HuH-7 (cell line): ENCODE measurements around the gene SLC22A1.
"Not testable (repeated sequence)": the region's sequence is repeated elsewhere in the genome, so short reads cannot be mapped to it uniquely, and the experiment has no call there.

Source experiments
- DNase-seq: peaks from one replicate; pipeline ENCODE4 v3.0.0; 2011; ENCODE audit warnings: low spot score

Gene SLC22A1

DNA sequence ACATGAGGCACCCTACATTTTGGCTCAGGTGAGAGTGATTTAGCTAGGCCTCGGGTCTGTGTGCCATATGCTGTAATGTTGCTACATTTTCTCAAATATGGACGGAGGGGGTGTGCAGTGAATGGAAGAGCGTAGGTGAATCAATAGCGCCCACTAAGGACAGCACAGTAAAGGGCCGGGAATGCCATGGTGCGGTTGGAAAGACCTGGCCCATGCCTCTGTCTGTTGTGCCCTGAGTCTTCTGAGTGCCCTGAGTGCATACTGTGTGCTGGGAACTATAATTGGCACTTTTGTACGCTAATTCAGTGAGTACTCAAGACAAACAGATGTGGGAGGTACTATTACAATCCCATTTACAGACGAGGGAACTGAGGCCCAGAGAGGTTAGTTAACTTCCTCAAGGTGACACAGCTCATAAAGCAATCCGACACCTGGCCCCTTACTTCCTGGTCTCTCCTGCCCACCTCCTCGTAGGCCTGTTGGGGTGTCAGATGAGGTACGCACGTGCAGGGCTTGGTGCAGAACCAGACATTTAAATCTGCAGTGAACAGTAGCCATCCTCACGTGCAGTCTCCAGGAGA lies 17.3 kb downstream of the SLC22A1 start:
- no peak for DNase-seq

DNA sequence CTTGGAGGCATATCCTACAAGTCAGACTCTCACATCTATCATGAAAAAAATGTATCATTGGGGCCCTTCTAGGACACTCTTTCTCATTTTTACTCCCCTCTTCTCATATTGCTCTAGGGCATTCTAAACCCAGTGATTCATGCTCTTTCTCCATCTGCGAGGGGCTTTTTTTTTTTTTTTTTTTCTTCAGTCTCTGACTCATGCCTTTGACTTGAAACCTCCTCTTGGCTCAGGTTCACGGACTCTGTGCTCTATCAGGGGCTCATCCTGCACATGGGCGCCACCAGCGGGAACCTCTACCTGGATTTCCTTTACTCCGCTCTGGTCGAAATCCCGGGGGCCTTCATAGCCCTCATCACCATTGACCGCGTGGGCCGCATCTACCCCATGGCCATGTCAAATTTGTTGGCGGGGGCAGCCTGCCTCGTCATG lies 17.8 kb downstream of the SLC22A1 start:
- DNase-seq = no peak

DNA sequence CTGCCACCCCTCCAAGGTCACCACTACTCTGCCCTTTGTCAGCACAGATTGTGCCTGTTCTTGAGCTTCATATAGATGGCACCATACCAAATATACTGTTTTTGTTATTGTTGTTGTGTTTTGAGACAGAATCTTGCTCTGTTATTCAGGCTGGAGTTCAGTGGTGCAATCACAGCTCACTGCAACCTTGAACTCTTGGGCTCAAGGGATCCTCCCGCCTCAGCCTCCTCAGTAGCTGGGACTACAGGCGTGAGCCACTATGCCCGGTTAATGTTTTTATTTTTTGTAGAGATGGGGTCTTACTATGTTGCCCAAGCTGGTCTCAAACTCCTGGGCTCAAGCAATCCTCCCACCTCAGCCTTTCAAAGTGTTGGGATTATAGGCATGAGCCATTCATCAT lies 18.9 kb downstream of the SLC22A1 start:
- DNase-seq = not testable (repeated sequence)

DNA sequence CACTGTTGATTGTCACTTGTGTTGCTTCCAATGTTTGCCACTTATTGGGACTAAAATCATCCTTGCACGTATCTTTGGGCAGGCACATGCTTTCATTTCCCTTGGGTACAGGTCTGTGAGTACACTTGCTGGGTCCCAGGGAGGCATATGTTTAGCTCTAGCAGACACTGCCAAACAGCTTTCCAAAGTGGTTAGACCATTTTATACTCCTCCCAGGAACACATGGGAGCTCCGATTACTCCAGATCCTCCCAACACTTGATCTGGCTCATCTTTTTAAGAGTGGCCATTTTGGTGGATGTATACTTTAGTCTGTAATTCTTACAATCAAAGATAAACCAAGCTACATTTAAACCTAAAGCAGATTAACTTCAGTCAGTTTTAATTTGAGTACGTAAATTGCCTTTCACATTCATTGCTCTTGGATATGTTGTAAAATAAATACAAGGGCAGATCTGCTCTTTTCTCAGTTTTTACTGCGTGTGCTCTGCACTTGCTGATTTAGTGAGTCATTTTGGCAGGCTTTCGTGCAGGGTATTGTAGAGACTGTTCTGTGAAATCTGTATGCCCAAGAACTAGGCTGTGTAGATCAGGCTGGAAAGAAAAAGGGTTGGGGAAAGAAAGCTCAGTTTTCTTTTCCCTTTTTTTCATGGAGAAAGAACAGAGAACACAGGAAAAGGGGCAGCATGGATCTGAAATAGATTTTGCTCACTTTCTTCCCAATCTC lies 19.5 kb downstream of the SLC22A1 start:
- DNase-seq = no peak

DNA sequence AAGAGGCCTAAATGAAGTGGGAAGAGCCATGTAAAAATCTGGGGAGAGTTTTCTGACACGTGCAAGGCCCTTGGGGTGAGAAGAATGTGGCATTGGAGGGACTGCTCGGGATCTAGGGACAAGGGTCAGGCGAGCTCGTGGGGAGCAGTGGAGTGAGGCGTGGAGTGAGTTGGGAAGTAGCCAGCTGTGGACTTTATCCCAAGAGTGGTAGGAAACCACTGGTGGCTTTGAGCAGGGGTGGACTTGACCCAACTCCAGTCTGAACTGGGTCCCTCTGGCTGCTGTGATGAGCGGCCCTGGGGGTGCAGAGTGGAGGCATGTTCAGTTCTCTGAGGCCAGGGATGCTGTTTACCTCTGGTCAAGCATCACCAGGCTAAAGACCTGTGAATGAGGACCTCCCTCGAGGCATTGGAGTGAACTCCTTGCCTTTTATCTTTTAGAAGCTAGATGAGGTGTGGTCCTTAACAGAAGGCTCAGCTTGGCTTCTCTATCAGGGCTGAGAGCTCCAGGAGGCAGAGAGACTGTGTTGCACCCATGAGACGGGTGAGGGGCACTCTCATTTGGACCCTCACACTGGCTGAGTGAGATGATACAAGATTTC lies 20.6 kb downstream of the SLC22A1 start:
- no peak for DNase-seq

DNA sequence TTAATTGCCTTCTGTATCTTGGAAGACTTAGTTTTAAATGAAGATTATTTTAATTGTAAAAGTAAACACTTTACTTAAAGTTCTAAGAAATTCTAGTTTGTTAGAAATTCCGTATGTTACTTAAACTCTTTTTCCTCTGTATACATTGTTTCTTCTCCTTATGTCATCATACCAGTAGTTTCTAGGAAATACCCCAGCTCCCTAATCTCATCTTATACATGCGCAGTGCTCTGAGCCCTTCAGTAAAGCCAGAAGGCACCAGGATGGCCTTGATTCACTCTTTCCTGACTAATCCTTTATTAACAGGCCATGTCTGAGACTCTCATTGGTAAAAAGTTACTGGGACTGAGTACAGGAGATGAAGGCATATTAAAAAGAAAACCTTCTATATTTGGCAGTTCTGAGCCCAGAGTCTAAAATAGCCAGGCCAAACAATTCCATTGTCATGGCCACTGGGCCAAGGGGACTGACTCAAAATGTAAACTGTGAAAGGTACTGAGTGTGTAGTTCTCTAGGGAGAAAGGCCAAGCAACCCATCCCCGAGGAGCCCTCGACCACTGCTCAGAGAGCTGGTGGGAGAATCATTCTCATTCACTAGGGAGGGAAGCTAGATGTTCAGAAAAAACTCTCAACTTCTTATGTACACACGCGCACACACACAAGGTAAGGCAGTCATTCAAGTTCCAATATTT lies 25.0 kb downstream of the SLC22A1 start:
- DNase-seq = no peak

DNA sequence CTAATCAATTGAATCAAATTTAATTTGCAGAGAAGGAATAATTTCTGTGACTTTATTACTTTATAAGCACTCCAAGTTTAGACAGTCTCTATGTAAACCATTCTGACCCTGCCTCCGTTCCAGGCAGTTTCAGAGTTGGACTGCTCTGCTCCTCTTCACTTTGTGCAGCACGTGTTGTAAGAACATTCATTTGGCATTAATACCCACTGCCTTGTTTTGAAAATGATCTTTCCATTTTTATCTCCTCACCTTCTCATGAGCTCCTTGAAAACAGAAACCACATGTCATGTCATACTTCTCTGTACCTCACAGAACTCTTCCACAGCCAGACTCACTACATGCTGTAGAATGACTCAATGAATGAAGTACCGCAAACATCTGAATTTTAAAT lies 25.5 kb downstream of the SLC22A1 start:
- DNase-seq = no peak

DNA sequence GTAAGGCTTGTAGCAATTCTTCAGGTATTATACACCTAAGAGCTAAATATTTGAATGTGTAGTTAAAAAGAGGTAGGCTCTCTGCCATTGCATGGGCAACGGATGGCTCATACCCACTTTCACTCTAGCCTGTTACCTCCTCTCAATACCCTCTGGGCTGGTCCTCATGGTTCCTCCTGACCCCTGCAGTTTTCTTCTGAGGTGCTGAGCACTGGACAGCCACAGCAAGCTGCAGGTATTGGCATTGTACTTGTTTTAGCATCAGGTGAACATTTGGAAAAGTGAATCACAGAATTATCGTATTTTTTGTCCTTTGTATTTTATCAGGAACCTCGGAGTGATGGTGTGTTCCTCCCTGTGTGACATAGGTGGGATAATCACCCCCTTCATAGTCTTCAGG lies 32.9 kb downstream of the SLC22A1 start:
- DNase-seq = no peak

DNA sequence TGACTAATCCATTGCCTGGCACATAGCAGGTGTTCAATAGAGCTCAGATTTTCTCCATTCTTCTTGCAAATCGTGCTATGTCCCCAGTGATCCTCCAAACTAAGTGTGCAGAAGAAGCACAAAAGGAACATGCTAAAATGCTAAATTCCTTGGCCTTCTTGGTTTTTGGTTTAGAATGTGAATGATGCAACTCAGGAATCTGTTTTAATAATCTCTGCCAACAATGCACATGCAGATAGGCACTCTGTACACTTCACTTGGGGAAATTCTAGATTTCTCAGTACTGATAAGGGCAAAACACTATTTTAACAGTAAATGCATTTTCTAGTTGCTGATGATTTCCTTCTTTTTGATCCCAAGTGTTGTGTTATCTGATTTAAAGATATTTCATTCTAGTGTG lies 35.2 kb downstream of the SLC22A1 start:
- no peak for DNase-seq

DNA sequence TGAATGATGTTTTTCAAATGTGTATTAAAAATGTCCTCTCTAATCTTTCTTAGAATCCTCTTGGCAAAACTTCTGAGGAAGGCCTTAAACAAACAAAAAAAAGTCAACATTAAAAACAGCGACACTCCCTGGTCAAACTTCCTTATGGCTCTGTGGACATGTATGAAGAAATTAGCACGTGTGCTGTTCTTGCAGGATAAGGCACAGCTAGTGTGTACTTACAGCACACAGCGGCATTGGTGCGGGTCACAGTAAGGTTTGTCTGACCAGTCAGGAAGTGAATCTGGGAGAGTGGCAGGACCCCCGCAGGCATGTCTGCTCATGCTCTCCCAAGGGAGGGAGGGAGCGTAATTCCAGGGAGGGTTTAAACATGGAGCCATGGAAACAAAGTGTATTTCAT lies 38.8 kb downstream of the SLC22A1 start:
- DNase-seq = no peak

DNA sequence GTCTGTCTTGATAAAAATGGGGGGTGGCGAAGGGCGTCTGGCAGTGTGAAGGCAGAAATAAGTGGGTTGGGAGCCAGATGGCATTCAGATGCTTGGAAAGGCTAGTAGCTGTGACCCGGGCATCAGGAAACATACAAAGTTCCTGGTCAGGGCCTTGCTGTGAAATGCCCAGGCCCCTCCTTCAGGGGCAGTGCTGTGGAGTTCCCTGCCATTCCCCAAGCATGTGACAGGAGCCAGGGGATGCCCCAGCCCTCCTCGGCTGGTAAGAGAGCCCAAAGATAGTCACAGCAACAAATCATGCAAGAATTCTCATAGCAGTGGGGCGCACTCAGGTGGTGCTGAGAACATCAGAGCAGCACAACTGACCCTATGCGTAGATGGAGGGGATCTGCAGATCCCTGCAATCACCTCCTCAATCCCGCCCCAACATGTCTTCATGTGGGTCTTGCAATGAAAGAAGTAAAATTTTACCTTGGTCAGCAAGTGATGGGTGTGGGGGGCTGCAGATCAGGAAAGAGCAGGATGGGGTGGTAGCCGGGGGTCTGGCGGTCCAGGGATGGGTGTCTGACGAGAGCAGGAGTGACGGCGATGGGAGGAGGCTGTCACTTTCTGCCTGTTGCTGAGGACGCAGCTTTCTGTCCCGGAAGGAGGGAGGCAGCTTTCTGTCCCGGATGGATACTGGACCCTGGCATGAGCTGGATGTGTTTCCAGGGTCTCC lies 39.5 kb downstream of the SLC22A1 start:
- DNase-seq = no peak

DNA sequence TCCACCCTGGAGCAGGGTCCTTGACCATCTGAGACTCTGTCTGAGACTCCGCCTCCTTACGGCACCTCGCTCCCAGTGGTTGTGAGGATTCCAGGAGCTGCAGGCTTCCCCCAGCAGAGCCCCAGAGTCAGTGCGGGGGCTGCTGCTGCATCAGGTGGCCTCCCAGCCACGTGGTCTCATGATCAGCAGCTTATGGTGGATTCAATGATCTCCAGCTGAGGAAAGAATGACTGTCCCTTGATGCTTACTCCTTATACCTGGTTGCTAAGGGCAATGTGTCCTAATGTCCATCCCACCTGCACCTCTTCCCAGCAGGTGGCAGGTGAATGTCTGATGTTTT lies 40.0 kb downstream of the SLC22A1 start:
- no peak for DNase-seq

DNA sequence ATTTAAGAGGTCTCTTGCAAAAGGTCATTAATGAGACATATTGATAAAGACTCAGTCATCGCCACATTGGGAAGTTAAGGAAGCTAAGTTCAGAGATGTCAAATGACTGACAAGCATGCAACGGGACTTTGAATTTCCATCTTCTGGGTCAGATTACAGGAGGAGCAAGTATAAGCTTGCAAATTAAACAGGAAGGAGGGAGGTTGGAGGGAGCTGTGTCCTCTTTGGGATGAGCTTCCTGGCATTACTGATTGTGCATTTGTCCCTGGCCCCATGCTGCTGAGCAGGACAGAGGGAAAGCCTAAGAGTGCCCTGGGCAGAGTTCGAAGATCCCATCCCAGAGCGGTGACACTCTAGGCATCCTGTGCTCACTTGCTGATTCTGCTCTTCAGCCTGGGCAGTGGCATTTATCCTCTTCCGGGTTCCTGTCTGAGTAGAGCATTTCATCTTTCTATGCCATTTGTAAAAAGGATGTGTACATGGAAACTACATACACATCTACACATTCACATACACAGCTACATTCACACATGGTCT lies 40.5 kb downstream of the SLC22A1 start:
- DNase-seq = no peak

DNA sequence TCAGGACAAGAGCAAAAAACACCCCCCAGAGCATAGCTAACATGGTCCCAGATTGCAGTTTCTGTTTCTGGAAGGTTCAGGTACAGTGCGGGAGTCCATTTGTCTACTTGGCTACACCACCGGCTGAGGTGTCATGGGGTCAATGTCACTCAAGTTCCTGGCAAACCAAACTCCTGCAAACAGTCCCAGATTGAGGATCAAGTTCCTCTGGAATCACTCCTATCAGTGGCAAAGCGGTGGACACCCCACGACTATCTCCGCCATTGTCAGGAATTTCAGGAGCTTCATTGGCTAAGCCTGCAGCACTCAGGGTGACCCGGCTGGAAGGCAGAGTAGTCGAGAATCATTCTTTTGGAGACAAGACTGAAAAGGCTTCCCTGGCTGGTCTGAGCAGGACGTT lies 41.8 kb downstream of the SLC22A1 start:
- no peak for DNase-seq

DNA sequence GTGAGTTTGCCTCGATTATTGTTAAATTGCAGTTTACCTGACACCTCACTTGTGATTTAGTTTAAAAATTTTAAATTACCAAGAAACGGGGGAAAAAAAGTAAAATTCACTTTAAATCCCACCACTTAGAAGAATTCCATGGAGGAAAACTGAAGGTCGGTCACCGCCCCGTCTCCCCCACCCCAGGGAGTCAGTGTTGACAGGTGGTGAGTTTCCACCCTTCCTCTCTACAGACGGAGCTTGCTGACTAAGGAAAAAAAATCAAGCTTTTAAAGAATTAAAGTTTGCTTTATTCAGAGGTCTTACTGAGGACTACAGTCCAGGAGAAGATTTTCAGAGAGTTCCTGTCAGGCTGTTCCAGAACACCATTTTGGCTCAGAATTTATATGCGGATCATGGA lies 42.3 kb downstream of the SLC22A1 start:
- no peak for DNase-seq

DNA sequence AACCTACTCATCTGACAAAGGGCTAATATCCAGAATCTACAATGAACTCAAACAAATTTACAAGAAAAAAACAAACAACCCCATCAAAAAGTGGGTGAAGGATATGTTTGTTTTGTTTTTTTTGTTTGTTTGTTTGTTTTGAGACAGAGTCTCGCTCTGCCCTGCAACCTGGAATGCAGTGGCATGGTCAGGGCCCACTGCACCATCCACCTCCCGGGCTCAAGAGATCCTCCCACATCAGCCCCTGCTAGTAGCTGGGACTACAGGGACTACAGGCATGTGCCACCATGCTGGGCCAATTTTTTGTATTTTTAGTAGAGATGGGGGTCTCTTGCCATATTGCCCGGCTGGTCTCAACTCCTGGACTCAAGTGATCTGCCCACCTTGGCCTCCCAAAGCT lies 44.3 kb downstream of the SLC22A1 start:
- DNase-seq = not testable (repeated sequence)

DNA sequence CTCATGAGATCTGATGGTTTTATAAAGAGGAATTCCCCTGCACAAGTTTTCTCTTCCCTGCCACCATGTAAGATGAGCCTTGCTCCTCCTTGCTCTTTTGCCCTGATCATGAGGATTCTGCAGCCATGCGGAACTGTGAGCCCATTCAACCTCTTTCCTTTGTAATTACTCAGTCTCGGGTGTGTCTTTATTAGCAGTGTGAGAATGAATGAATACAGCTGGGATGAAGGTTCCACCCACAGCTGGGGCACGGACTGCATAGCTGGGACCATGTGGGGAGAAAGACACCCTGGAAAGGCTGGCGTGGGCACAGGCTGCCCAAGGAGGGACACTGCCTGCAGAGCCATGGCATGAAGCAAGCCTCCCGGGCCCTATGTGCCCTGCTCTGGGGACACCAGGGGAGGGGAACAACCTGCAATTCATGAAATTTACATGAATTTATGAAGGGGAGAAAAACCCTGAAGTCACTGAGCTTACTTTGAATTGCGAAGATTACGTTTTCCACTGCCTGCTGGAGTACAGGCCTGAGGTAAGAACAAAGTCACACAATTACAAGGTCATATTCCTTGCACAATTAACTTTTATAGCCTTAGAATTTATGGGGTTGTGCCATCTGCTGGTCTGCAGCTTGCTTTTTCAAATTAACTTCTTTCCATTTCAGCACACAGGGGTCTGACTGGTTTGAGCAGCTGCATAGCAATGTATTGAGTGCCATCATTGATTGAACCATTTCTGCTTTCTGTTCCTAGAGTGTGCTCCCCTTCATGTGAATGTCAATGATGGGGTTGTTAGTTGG lies 46.2 kb downstream of the SLC22A1 start:
- DNase-seq = no peak

DNA sequence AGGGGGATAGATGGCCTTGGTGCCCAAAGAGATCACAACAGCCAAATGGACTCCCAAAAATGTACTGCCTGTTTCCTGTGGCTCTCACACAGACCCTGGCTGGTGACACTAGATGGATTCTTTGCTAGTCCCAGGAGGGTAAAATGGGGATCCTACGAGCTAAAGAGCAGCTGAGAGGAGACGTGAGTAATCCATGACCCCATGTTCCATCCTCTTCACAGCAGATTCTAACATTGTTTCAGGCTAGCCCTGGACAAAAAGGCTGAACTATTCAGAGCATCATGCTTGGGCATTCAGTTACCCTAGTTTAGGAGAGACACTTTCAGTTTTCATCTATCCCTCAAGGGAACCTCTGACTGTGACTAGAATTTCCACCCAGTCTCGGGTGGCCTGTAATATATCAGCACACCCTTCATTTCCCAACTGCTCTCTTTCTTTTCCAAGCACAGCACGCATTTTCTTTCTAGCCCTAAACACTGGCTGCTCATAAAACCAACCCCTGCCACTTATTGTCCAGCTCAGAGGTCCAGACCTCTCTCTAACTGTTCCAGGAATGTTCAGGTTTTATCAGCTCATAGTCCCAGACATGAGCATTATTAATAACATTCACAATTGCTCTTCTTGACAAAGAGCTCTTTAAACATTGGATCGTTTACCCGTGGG lies 48.5 kb downstream of the SLC22A1 start:
- no peak for DNase-seq

DNA sequence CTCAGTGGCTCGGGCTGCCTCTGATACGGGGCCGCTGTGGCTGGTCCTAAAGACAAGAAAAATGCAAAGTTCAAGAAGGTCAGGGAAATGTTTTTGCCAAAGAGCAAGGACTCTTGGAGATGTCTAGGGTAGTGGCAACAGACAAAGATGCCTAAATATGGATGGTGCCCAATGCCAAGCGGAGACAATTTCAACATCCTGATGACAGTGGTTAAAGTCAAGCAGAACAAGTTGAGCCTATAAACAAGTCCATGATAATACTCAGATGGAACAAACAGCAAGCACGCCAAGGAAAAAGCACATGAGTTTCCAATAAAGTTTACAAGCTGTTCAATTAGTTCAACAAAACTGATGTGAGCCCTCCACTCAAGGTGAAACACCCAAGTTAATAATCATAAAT lies 51.1 kb downstream of the SLC22A1 start:
- DNase-seq = no peak

DNA sequence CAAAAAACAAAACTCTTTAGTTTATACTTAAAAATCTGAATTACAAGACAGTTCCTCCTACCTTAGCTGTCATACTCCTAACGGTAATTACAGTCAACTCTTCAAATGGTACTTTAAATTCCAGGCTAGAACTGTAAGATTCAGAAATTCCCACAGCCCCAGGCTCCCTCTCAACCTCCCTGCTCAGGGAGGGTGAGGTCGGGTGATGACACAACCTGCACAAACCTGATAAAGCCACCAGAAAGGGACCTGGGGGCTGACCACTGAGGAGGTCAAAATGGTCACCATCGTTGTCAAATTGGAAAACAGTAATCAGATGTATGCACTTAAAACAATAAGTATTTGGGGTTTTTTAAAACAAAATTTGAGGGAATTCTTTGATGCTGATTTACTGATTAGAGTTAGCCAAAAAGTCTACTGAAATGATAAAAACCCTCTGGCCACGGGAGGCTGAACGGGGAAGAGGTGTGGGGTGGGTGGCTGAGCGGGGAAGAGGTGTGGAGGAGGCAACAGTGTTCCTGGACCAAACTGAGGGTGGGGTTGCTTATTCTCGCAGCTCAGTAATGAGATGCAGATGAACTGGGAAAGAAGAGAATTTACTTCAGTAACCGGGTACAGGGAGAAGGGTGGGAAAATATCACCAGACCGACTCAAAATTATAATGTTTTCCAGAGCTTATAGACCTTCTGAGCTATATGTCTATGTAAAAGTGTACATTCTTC lies 52.4 kb downstream of the SLC22A1 start:
- DNase-seq = no peak
